ENCODE data around the gene PBLD.
"Not testable (repeated sequence)": the region's sequence is repeated elsewhere in the genome, so short reads cannot be mapped to it uniquely, and the experiment has no call there.

The PBLD gene

GRCh38 chr10:68278906-68279753 lies 53.6 kb downstream of the PBLD start:
- DNase-seq (ENCODE audit: low spot score), result not testable (repeated sequence)

DNA sequence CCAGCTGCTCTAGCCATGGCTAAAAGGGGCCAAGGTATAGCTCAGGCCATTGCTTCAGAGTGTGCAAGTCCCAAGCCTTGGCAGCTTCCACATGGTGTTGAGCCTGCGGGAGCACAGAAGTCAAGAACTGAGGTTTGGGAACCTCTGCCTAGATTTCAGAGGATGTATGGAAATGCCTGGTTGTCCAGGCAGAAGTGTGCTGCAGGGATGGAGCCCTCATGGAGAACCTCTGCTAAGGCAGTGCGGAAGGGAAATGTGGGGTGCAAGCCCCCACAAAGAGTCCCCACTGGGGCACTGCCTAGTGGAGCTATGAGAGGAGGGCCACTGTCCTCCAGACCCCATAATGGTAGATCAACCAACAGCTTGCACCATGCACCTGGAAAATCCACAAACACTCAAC lies 54.9 kb downstream of the PBLD start:
- DNase-seq (ENCODE audit: low spot score), result not testable (repeated sequence)

- DNase-seq (ENCODE audit: low spot score), result no peak
Measured at GRCh38 chr10:68276224-68276623, 56.5 kb downstream of the PBLD start.

- no peak for DNase-seq (ENCODE audit: low spot score)
Measured at GRCh38 chr10:68275600-68276126, 57.1 kb downstream of the PBLD start.

- DNase-seq (ENCODE audit: low spot score), result no peak
Measured at GRCh38 chr10:68272833-68273232, 59.9 kb downstream of the PBLD start.

DNA sequence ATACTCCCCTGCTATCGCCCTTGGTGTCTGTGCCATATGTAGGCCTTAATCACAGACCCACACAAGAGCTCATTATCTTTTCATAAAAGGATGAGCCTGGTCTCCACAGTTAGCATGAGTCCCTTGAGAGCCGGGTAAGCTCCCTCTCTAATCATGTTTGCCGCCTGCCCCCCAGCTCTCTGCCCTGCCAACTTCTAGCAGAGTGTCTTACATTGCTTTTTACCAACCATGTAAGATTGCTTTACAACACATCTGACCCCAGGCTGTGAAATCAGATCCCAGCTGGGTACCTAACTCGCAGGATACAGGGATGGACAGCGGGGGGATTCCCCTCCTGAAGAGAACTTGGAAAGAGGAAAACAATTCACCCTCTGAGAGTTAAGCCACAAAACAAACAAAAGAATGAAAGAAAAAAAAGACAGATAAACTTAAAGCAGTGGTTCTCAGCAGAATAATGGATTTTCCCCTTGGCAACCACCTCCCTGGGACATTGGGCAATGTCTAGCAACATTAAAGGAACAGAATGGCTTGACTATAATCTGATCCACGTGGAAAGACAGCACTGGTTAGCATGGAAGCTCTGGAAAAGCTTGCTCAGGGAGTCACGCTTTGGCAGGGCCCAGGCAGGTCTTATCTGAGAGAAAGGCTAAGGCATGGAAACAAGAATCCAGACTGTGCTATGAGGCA lies 61.4 kb downstream of the PBLD start:
- DNase-seq (ENCODE audit: low spot score), result no peak

- no peak for DNase-seq (ENCODE audit: low spot score)
Measured at GRCh38 chr10:68269562-68270290, 63.0 kb downstream of the PBLD start.

DNA sequence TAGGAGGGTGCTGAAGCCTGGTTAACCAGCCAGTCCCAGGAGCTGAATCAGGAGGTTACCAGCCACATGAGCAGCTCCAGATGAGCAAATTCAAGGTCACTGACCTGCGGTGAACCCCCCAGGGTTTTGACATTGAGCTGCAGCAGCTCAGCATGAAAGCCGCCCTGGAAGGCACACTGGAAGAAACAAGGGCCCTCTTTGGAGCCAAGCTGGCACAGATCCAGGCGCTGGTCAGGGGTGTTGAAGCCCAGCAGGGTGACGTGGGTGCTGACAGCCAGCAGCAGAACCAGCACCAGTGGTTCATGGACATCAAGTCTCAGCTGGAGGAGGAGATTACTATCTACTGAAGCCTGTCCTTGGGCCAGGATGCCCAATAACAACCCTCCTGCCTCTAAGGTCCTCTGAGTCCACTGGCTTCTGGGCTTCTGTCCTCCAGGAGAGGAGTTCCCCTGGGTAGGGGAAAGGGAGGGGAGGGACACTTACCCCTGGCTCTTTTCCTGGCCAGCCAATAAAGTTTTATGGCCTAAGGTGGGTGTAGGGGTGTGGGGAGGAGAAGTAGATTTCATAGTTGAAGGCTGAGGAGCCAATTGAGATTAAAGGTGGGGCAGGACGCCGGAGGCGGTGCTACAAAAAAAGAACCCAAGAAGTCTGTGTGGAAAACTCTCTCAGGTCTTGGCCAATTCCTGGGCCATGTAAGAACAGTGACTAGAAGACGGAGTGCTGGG lies 71.4 kb downstream of the PBLD start:
- DNase-seq (ENCODE audit: low spot score), result peak; percentile 29

GRCh38 chr10:68253346-68253745 lies 79.4 kb downstream of the PBLD start:
- DNase-seq (ENCODE audit: low spot score), result no peak

DNA sequence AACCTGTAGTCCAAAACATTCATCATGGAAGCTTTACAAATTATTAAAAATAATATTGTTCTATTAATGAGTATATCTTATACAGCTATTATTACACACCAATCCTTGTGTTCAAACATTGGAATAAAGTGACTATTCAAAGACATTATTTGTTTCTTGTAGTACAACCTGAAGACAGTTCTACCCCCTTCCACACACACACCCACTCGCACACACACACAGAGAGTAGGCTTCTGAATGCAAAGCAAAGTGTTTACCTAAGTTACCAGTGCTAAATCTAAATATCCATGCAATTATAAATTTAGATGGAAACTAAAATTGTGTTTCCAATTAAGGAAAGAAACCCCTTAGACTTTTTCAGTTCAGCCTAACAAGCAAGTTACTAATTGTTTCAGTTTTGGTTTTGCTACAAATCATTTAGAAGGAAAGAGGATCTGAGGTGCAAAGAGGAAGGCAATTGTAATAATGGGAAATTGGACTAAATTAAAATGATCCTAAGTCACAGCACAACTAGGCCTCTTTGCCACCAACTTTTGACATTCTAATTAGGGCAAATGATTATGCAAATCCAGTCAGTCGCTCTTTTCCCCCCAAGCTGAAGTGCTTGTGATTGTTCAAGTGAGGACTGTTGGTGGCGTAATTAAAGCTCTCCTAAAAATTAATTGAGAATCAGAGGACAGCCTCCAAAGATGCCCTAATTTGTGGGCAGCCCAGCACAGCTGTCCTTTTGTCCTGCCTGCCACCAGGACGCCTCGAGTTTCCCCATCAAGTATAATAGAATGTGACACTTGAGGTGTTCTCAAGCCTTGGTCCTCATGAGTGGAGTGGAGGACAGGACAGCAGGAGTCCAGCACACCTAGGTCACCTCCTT lies 80.9 kb downstream of the PBLD start:
- no peak for DNase-seq (ENCODE audit: low spot score)

GRCh38 chr10:68251151-68251550 lies 81.6 kb downstream of the PBLD start:
- DNase-seq (ENCODE audit: low spot score), result no peak

- no peak for DNase-seq (ENCODE audit: low spot score)
Measured at GRCh38 chr10:68249297-68249696, 83.4 kb downstream of the PBLD start.

DNA sequence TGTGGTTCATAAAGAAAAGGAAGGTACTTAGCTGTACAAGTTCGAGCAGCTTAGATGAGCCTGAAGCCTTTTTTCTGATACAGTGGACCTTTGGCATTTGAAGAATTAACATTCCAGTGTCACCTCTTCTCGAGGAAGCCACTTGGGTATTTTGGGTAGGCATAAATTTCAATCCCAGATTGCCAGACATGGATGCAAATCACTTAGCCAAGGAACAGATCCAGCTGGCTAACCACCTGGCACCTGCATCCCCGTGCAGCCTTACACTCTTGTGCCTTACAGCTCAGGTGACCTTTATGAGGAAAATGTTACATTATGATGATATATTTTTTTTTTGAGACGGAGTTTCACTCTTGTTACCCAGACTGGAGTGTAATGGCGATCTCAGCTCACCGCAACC lies 84.8 kb downstream of the PBLD start:
- no peak for DNase-seq (ENCODE audit: low spot score)

DNA sequence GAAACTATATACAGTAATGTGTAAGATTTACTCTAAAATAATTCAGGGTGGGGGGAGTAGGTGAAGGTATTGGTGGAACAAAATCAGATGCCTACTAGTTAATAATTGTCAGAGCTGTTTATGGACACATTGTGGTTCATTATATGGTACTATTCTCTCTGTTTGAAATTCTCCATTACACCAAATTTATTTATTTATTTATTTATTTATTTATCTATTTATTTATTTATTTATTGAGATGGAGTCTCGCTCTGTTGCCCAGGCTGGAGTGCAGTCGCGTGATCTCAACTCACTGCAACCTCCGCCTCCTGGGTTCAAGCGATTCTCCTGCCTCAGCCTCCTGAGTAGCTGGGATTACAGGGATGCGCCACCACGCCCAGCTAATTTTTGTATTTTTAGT lies 86.3 kb downstream of the PBLD start:
- not testable (repeated sequence) for DNase-seq (ENCODE audit: low spot score)

DNA sequence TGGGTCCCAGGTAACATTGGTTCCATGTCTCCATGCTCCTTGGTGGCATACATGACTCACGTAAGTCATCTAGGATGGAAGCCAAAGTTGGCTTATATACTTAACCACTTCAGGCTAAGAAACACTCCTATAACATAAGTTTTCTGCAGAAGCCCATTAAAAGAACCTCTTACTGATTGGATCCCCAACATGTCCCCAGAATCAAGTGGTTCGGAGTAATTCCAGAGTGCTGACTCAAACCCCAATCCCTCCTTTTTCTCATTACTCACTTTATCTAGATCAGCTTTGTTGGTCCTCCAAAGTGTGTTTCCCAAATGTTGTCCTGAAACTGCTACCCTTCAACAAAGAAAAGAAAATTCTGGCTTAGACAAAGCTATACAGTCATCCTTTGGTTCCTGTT lies 90.7 kb downstream of the PBLD start:
- DNase-seq (ENCODE audit: low spot score), result no peak

DNA sequence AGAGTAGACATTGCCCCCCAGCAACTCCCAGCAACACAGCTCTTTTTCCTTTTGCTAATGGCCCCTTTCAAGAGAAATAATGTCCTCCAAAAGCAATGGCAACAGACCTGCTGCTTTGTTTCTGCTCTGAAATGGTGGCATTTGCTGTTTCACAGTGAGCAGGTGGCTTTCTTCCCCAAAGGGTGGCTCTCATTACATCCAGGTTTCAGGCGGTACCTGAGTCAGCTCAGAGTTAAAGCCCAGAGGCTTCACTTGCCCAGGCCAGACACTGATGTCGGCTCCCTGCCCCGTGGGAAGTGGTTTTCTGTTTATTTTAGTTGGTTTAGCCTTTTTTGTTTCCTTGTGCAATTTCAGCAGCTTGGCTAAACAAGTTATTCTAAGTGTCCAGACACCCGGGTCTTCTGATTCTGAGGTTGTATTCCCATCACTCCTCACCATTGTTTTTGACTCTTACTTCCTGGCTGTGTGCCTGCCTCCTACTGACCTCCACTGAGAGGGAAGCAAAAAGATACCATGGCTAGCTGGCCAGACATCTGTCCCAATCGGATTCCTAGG lies 93.1 kb downstream of the PBLD start:
- no peak for DNase-seq (ENCODE audit: low spot score)

- DNase-seq (ENCODE audit: low spot score), result no peak
Measured at GRCh38 chr10:68239069-68239468, 93.7 kb downstream of the PBLD start.

GRCh38 chr10:68238371-68238770 lies 94.4 kb downstream of the PBLD start:
- DNase-seq (ENCODE audit: low spot score), result no peak

DNA sequence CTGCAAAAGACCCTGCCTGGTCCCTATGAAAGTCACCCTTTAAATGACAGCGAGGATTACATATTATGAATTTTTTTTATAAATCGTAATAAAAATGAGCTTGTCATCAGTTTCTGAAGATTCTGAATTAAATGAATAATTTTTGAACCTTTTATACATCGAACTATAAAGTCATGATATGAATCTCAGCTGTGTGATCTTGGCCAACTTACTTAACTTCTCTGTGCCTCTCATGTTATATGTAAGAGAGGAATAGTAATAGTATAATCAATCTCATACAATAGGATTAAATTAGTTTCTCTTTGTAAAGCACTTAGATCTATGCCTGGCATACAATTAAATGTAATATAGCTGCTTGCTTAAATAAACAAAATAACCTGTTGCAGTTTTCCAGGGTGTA lies 95.6 kb downstream of the PBLD start:
- no peak for DNase-seq (ENCODE audit: low spot score)

GRCh38 chr10:68235581-68235980 lies 97.1 kb downstream of the PBLD start:
- DNase-seq (ENCODE audit: low spot score), result no peak

DNA sequence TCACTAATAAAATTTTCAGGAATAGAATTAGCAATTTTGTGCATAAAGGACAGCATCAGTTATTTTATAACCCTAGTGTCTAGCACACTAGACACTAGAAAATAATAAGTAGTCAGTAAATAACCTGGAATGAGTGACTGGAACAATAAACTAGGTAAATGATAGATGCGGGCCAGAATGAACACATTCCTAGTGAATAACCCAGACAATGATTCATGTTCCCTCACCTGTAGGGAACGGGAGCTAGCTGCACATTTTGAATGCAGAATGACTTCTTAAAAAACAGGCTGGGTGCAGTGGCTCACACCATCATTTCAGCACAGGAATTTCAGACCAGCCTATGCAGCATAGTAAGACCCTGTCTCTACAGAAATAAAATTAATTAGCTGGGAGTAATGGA lies 97.6 kb downstream of the PBLD start:
- no peak for DNase-seq (ENCODE audit: low spot score)

All from pons (tissue), 1 donor.